ENCODE data around the gene HEG1. TPM values are rescaled to one million over a fixed set of nuclear protein-coding genes. Genes with fewer than 3 reads are reported as not detected.

The HEG1 gene
- total and polyA plus RNA-seq, 2 donors = 3.7 to 4.7 TPM

- WGBS = 95% methylated on average over 7 of the region's 7 CpGs
- Histone ChIP-seq H3K4me1 (ENCODE audit: control insufficient read depth in 2 of 2, insufficient read depth in 2 of 2, low read length in 2 of 2) (peaks cover 32 to 43% of the 10 kb centered on the region in 2 donors), H3K36me3 (ENCODE audit: control insufficient read depth in 2 of 2, insufficient read depth in 2 of 2, low read length in 1 of 2) (no peaks in the 10 kb centered on the region), H3K9me3 (ENCODE audit: control insufficient read depth in 2 of 2, insufficient read depth in 1 of 2, low read length in 1 of 2) (no peaks in the 10 kb centered on the region), H3K27me3 (ENCODE audit: control insufficient read depth in 2 of 2, insufficient read depth in 1 of 2, low read length in 1 of 2) (peaks cover 0 to 28% of the 10 kb centered on the region in 2 donors), H3K27ac (ENCODE audit: low read depth in 1 of 2, low read length in 1 of 2) (no peak overlapping the region), H3K4me3 (ENCODE audit: low read length in 2 of 2) (peak overlapping the region in 1 of 2 donors; percentile 40)
- DNase-seq (ENCODE audit: low read depth in 6 of 9, low spot score in 9 of 9) = no peak
Observed at GRCh38 chr3:125054062-125054448, 1.7 kb downstream of the HEG1 start.

GRCh38 chr3:125053304-125053699 is 2.5 kb downstream of the HEG1 start:
- Histone ChIP-seq H3K27me3 (ENCODE audit: control insufficient read depth in 2 of 2, insufficient read depth in 1 of 2, low read length in 1 of 2) (peaks cover 0 to 26% of the 10 kb centered on the region in 2 donors), H3K4me3 (ENCODE audit: low read length in 2 of 2) (no peak overlapping the region), H3K9me3 (ENCODE audit: control insufficient read depth in 2 of 2, insufficient read depth in 1 of 2, low read length in 1 of 2) (no peaks in the 10 kb centered on the region), H3K36me3 (ENCODE audit: control insufficient read depth in 2 of 2, insufficient read depth in 2 of 2, low read length in 1 of 2) (no peaks in the 10 kb centered on the region), H3K27ac (ENCODE audit: low read depth in 1 of 2, low read length in 1 of 2) (no peak overlapping the region), H3K4me1 (ENCODE audit: control insufficient read depth in 2 of 2, insufficient read depth in 2 of 2, low read length in 2 of 2) (peaks cover 32 to 43% of the 10 kb centered on the region in 2 donors)
- WGBS = 96% methylated on average over 2 of the region's 2 CpGs
- no peak for DNase-seq (ENCODE audit: low read depth in 6 of 9, low spot score in 9 of 9)

GRCh38 chr3:125052624-125053303 is 3.0 kb downstream of the HEG1 start:
- Histone ChIP-seq H3K4me3 (ENCODE audit: low read length in 2 of 2) (no peak overlapping the region), H3K4me1 (ENCODE audit: control insufficient read depth in 2 of 2, insufficient read depth in 2 of 2, low read length in 2 of 2) (peaks cover 32 to 43% of the 10 kb centered on the region in 2 donors), H3K36me3 (ENCODE audit: control insufficient read depth in 2 of 2, insufficient read depth in 2 of 2, low read length in 1 of 2) (no peaks in the 10 kb centered on the region), H3K27ac (ENCODE audit: low read depth in 1 of 2, low read length in 1 of 2) (peak overlapping the region; percentile 19 to 44), H3K27me3 (ENCODE audit: control insufficient read depth in 2 of 2, insufficient read depth in 1 of 2, low read length in 1 of 2) (peaks cover 0 to 26% of the 10 kb centered on the region in 2 donors), H3K9me3 (ENCODE audit: control insufficient read depth in 2 of 2, insufficient read depth in 1 of 2, low read length in 1 of 2) (no peaks in the 10 kb centered on the region)
- DNase-seq (ENCODE audit: low read depth in 6 of 9, low spot score in 9 of 9) = no peak
- 70% methylated on average over 8 of the region's 8 CpGs for WGBS

- H3K27ac ChIP-seq (ENCODE audit: low read depth in 1 of 2, low read length in 1 of 2) = peak overlapping the region; percentile 44 to 83
- peaks cover 0 to 20% of the 10 kb centered on the region in 2 donors for H3K27me3 ChIP-seq (ENCODE audit: control insufficient read depth in 2 of 2, insufficient read depth in 1 of 2, low read length in 1 of 2)
- H3K9me3 ChIP-seq (ENCODE audit: control insufficient read depth in 2 of 2, insufficient read depth in 1 of 2, low read length in 1 of 2) = no peaks in the 10 kb centered on the region
- H3K4me1 ChIP-seq (ENCODE audit: control insufficient read depth in 2 of 2, insufficient read depth in 2 of 2, low read length in 2 of 2) = peaks cover 32 to 43% of the 10 kb centered on the region in 2 donors
- WGBS = 1% methylated on average over 14 of the region's 14 CpGs
- peak in 5 of 9 donors; percentile 47 to 75 (median 52) for DNase-seq (ENCODE audit: low read depth in 6 of 9, low spot score in 9 of 9)
- H3K36me3 ChIP-seq (ENCODE audit: control insufficient read depth in 2 of 2, insufficient read depth in 2 of 2, low read length in 1 of 2) = no peaks in the 10 kb centered on the region
- H3K4me3 ChIP-seq (ENCODE audit: low read length in 2 of 2) = peak overlapping the region; percentile 6 to 11
Observed at GRCh38 chr3:125051715-125052581, 3.8 kb downstream of the HEG1 start.

GRCh38 chr3:125051205-125051604 is 4.6 kb downstream of the HEG1 start:
- Histone ChIP-seq H3K4me1 (ENCODE audit: control insufficient read depth in 2 of 2, insufficient read depth in 2 of 2, low read length in 2 of 2) (peaks cover 32 to 39% of the 10 kb centered on the region in 2 donors), H3K36me3 (ENCODE audit: control insufficient read depth in 2 of 2, insufficient read depth in 2 of 2, low read length in 1 of 2) (no peaks in the 10 kb centered on the region), H3K4me3 (ENCODE audit: low read length in 2 of 2) (no peak overlapping the region), H3K27me3 (ENCODE audit: control insufficient read depth in 2 of 2, insufficient read depth in 1 of 2, low read length in 1 of 2) (peaks cover 0 to 13% of the 10 kb centered on the region in 2 donors), H3K27ac (ENCODE audit: low read depth in 1 of 2, low read length in 1 of 2) (peak overlapping the region; percentile 44 to 83), H3K9me3 (ENCODE audit: control insufficient read depth in 2 of 2, insufficient read depth in 1 of 2, low read length in 1 of 2) (no peaks in the 10 kb centered on the region)
- DNase-seq (ENCODE audit: low read depth in 6 of 9, low spot score in 9 of 9) = no peak
- WGBS = 51% methylated on average over 7 of the region's 7 CpGs

- 95% methylated on average over 6 of the region's 6 CpGs for WGBS
- Histone ChIP-seq H3K4me3 (ENCODE audit: low read length in 2 of 2) (no peak overlapping the region), H3K27me3 (ENCODE audit: control insufficient read depth in 2 of 2, insufficient read depth in 1 of 2, low read length in 1 of 2) (peaks cover 0 to 10% of the 10 kb centered on the region in 2 donors), H3K4me1 (ENCODE audit: control insufficient read depth in 2 of 2, insufficient read depth in 2 of 2, low read length in 2 of 2) (peaks cover 32 to 38% of the 10 kb centered on the region in 2 donors), H3K36me3 (ENCODE audit: control insufficient read depth in 2 of 2, insufficient read depth in 2 of 2, low read length in 1 of 2) (no peaks in the 10 kb centered on the region), H3K27ac (ENCODE audit: low read depth in 1 of 2, low read length in 1 of 2) (no peak overlapping the region), H3K9me3 (ENCODE audit: control insufficient read depth in 2 of 2, insufficient read depth in 1 of 2, low read length in 1 of 2) (no peaks in the 10 kb centered on the region)
- no peak for DNase-seq (ENCODE audit: low read depth in 6 of 9, low spot score in 9 of 9)
Observed at GRCh38 chr3:125050488-125051090, 5.2 kb downstream of the HEG1 start.

GRCh38 chr3:125048282-125048681 is 7.5 kb downstream of the HEG1 start:
- H3K27ac ChIP-seq (ENCODE audit: low read depth in 1 of 2, low read length in 1 of 2) = no peak overlapping the region
- 96% methylated on average over 3 of the region's 3 CpGs for WGBS

GRCh38 chr3:125045965-125046364 is 9.8 kb downstream of the HEG1 start:
- DNase-seq (ENCODE audit: low read depth in 6 of 9, low spot score in 9 of 9) = no peak
- Histone ChIP-seq H3K36me3 (ENCODE audit: control insufficient read depth in 2 of 2, insufficient read depth in 2 of 2, low read length in 1 of 2) (no peaks in the 10 kb centered on the region), H3K4me3 (ENCODE audit: low read length in 2 of 2) (no peak overlapping the region), H3K27me3 (ENCODE audit: control insufficient read depth in 2 of 2, insufficient read depth in 1 of 2, low read length in 1 of 2) (no peaks in the 10 kb centered on the region), H3K27ac (ENCODE audit: low read depth in 1 of 2, low read length in 1 of 2) (no peak overlapping the region), H3K4me1 (ENCODE audit: control insufficient read depth in 2 of 2, insufficient read depth in 2 of 2, low read length in 2 of 2) (peaks cover 0 to 10% of the 10 kb centered on the region in 2 donors), H3K9me3 (ENCODE audit: control insufficient read depth in 2 of 2, insufficient read depth in 1 of 2, low read length in 1 of 2) (no peaks in the 10 kb centered on the region)
- WGBS = 92% methylated on average over 2 of the region's 2 CpGs

More at GRCh38 chr3:125048282-125048681, 7.5 kb downstream of the HEG1 start:
- peaks cover 21 to 23% of the 10 kb centered on the region in 2 donors for H3K4me1 ChIP-seq (ENCODE audit: control insufficient read depth in 2 of 2, insufficient read depth in 2 of 2, low read length in 2 of 2)
- DNase-seq (ENCODE audit: low read depth in 6 of 9, low spot score in 9 of 9) = no peak
- no peak overlapping the region for H3K4me3 ChIP-seq (ENCODE audit: low read length in 2 of 2)
- peaks cover 0 to 2% of the 10 kb centered on the region in 2 donors for H3K27me3 ChIP-seq (ENCODE audit: control insufficient read depth in 2 of 2, insufficient read depth in 1 of 2, low read length in 1 of 2)
- no peaks in the 10 kb centered on the region for H3K36me3 ChIP-seq (ENCODE audit: control insufficient read depth in 2 of 2, insufficient read depth in 2 of 2, low read length in 1 of 2)
- no peaks in the 10 kb centered on the region for H3K9me3 ChIP-seq (ENCODE audit: control insufficient read depth in 2 of 2, insufficient read depth in 1 of 2, low read length in 1 of 2)

- no peak overlapping the region for H3K27ac ChIP-seq (ENCODE audit: low read depth in 1 of 2, low read length in 1 of 2)
- DNase-seq (ENCODE audit: low read depth in 6 of 9, low spot score in 9 of 9) = no peak
- peaks cover 0 to 10% of the 10 kb centered on the region in 2 donors for H3K4me1 ChIP-seq (ENCODE audit: control insufficient read depth in 2 of 2, insufficient read depth in 2 of 2, low read length in 2 of 2)
- H3K27me3 ChIP-seq (ENCODE audit: control insufficient read depth in 2 of 2, insufficient read depth in 1 of 2, low read length in 1 of 2) = no peaks in the 10 kb centered on the region
- no peaks in the 10 kb centered on the region for H3K9me3 ChIP-seq (ENCODE audit: control insufficient read depth in 2 of 2, insufficient read depth in 1 of 2, low read length in 1 of 2)
- 97% methylated on average over 5 of the region's 5 CpGs for WGBS
- H3K36me3 ChIP-seq (ENCODE audit: control insufficient read depth in 2 of 2, insufficient read depth in 2 of 2, low read length in 1 of 2) = no peaks in the 10 kb centered on the region
- H3K4me3 ChIP-seq (ENCODE audit: low read length in 2 of 2) = no peak overlapping the region
Observed at GRCh38 chr3:125045194-125045593, 10.6 kb downstream of the HEG1 start.

Measured in thymus (tissue), 11 donors.